HCT116 (cell line): ENCODE data around the gene DUSP16.

Experiments
- JUND ChIP-seq: IDR thresholded peaks from 2 replicates; pipeline ENCODE4 v1.6.1; 2012
- REST ChIP-seq: IDR thresholded peaks from 2 replicates; pipeline ENCODE4 v1.6.1; 2012; ENCODE audit warnings: low read depth

DNA sequence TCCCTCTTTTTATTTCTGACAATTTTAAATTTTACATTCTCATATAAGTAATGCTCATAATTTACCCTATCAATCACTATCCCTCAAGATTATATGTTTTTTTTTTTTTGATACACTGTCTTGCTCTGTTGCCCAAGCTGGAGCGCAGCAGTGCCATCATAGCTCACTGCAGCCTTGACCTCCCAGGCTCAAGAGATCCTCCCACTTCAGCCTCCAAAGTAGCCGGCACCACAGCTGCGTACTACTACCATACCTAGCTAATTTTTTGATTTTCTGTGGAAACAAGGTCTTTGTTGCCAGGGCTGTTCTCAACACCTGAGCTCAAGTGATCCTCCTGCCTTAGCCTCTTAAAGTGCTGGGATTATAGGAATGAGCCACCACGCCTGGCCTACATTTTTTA is 4.4 kb downstream of the DUSP16 start:
- TF ChIP-seq JUND = no peak
- TF ChIP-seq REST = no peak
